ENCODE results near the gene NPAS3.

DNA sequence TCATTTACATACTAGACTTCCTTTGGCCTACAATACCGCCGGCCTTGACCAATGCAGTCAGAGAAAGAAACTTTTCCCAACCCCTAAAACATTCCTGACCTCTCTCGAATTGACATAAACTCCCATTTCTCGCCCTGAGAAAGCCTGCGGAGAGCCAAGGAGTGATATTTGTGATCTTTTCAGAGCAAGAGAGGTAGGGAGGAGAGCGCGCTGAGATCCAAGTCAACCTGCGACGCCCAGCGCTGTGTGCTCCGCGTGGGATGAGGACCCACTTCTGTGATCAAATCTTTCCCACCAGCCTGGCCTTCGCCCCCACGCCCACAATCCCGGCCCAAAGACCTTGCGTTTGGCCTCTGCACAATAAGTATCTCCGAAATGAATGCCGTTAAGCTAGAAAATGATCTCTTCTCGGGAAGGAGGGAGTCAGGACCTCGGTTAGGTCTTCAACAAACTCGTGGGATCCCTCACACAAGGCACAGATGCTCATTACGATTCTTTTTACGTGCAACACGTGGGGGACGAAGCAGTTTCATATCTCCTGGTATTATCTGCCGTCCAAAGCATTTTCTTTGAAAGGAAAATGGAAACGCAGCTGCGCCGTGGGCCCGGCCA lies 6.3 kb upstream of the NPAS3 start:
- TF ChIP-seq, protein P1, sequence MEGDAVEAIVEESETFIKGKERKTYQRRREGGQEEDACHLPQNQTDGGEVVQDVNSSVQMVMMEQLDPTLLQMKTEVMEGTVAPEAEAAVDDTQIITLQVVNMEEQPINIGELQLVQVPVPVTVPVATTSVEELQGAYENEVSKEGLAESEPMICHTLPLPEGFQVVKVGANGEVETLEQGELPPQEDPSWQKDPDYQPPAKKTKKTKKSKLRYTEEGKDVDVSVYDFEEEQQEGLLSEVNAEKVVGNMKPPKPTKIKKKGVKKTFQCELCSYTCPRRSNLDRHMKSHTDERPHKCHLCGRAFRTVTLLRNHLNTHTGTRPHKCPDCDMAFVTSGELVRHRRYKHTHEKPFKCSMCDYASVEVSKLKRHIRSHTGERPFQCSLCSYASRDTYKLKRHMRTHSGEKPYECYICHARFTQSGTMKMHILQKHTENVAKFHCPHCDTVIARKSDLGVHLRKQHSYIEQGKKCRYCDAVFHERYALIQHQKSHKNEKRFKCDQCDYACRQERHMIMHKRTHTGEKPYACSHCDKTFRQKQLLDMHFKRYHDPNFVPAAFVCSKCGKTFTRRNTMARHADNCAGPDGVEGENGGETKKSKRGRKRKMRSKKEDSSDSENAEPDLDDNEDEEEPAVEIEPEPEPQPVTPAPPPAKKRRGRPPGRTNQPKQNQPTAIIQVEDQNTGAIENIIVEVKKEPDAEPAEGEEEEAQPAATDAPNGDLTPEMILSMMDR (conservative IDR thresholded peaks at IDR 0.05 in 1 of 2, IDR thresholded peaks at IDR 0.05 in 1 of 2; ENCODE audit: low read depth in 1 of 2, low read length in 2 of 2) = no peak
- no peak for TF ChIP-seq EZH2 (IDR thresholded peaks at IDR 0.05; ENCODE audit: low read length, missing control alignments)
